Naive thymus-derived CD4-positive, alpha-beta T cell (primary cell): ENCODE results near the gene SKP2. TPM values are rescaled to one million over a fixed set of nuclear protein-coding genes. Genes with fewer than 3 reads are reported as not detected.
"Not testable (repeated sequence)": the region's sequence is repeated elsewhere in the genome, so short reads cannot be mapped to it uniquely, and the experiment has no call there.

Experiments
- ATAC-seq: fragments of 150-1000 bp; cut with Tn5 transposase; 2 replicates; pipeline ENCODE4 v1.10.0; 2021; ENCODE audit warnings: mild to moderate bottlenecking, moderate library complexity
- CTCF ChIA-PET: fragments of 350-600 bp; sonication (Branson Sonifier 250); formaldehyde crosslinking; loops from one replicate; lab custom pipeline; 2021; ENCODE audit warnings: antibody characterized with exemption; lab: Charles Lee
- POLR2A ChIA-PET: fragments of 350-600 bp; sonication (Branson Sonifier 250); formaldehyde crosslinking; loops from one replicate; lab custom pipeline; 2021; ENCODE audit warnings: antibody characterized with exemption, inconsistent platforms; lab: Charles Lee
- DNase-seq, 9 donors: peaks; one replicate each; pipeline versions ENCODE4 v3.0.0 to v3.0.0-alpha.2; 2020 to 2022; ENCODE audit warnings: mixed read lengths in 1 of 9
- H3K27ac ChIP-seq: one replicate; pipeline ENCODE4 v1.7.0; 2013; ENCODE audit warnings: mild to moderate bottlenecking, low read depth, low read length, moderate library complexity
- H3K27me3 ChIP-seq, 2 donors: one replicate each; pipeline ENCODE4 v1.7.0; 2013; ENCODE audit warnings: low read length in 2 of 2, mild to moderate bottlenecking in 2 of 2, moderate library complexity in 2 of 2; ENCODE audit not compliant: control insufficient read depth in 2 of 2, insufficient read depth in 2 of 2
- H3K36me3 ChIP-seq, 3 experiments: 1 replicate in 2 of 3; 2 replicates in 1 of 3; pipeline ENCODE4 v1.7.0; 2013; ENCODE audit warnings: low read length in 3 of 3, mild to moderate bottlenecking in 3 of 3, moderate library complexity in 1 of 3; ENCODE audit not compliant: insufficient read depth in 3 of 3, control insufficient read depth in 2 of 3
- H3K4me1 ChIP-seq, 2 donors: one replicate each; pipeline ENCODE4 v1.7.0; 2013; ENCODE audit warnings: low read length in 2 of 2, mild to moderate bottlenecking in 2 of 2, moderate library complexity in 1 of 2; ENCODE audit not compliant: control insufficient read depth in 2 of 2, insufficient read depth in 2 of 2
- H3K4me3 ChIP-seq: 2 replicates; pipeline ENCODE4 v1.7.0; 2013; ENCODE audit warnings: mild to moderate bottlenecking, low read length
- H3K9me3 ChIP-seq, 3 experiments: 1 replicate in 2 of 3; 2 replicates in 1 of 3; pipeline ENCODE4 v1.7.0; 2013; ENCODE audit warnings: low read length in 3 of 3; ENCODE audit not compliant: control insufficient read depth in 2 of 3
- H3K27ac Mint-ChIP-seq, 9 donors: one replicate each; pipeline ENCODE4 v1.8.0; 2020 to 2022; ENCODE audit warnings: mixed read lengths in 9 of 9, mild to moderate bottlenecking in 8 of 9, moderate library complexity in 5 of 9, inconsistent platforms in 2 of 9
- H3K27me3 Mint-ChIP-seq, 5 donors: one replicate each; pipeline ENCODE4 v1.8.0; 2021 to 2022; ENCODE audit warnings: mixed read lengths in 5 of 5, mild to moderate bottlenecking in 1 of 5
- H3K36me3 Mint-ChIP-seq, 5 donors: one replicate each; pipeline ENCODE4 v1.8.0; 2020 to 2022; ENCODE audit warnings: mixed read lengths in 5 of 5, mild to moderate bottlenecking in 3 of 5, inconsistent platforms in 1 of 5
- H3K4me1 Mint-ChIP-seq, 7 donors: one replicate each; pipeline ENCODE4 v1.8.0; 2020 to 2022; ENCODE audit warnings: mixed read lengths in 7 of 7, mild to moderate bottlenecking in 3 of 7, inconsistent platforms in 1 of 7
- H3K4me3 Mint-ChIP-seq, 10 donors: one replicate each; pipeline ENCODE4 v1.8.0; 2020 to 2022; ENCODE audit warnings: mild to moderate bottlenecking in 10 of 10, mixed read lengths in 10 of 10, moderate library complexity in 6 of 10, inconsistent platforms in 2 of 10
- H3K9me3 Mint-ChIP-seq, 11 donors: one replicate each; pipeline ENCODE4 v1.8.0; 2020 to 2022; ENCODE audit warnings: mixed read lengths in 11 of 11, mild to moderate bottlenecking in 4 of 11, inconsistent platforms in 1 of 11, moderate library complexity in 1 of 11
- intact Hi-C, 2 donors: fragments of 100-400 bp; cut with micrococcal nuclease; formaldehyde crosslinking; loops; one replicate each; pipeline ENCODE4 v1.15.1; 2023
- polyA plus RNA-seq, 2 donors: library from polyadenylated mRNA; unstranded; fragments of 300-500 nt; fragmentation: Illumina TruSeq; gene quantifications; one replicate each; pipeline ENCODE4 v1.2.3, GENCODE V29; 2021
- total RNA-seq, 6 experiments: library from RNA in 5 of 6; stranded (reverse) in 5 of 6; gene quantifications; 1 replicate in 5 of 6; 2 replicates in 1 of 6; pipeline ENCODE4 v1.2.3 and lab custom pipeline; 2021 to 2026

SKP2 gene
- total and polyA plus RNA-seq, 7 experiments from 2014 or later: 11.9 to 37.1 (median 23.3) TPM

DNA sequence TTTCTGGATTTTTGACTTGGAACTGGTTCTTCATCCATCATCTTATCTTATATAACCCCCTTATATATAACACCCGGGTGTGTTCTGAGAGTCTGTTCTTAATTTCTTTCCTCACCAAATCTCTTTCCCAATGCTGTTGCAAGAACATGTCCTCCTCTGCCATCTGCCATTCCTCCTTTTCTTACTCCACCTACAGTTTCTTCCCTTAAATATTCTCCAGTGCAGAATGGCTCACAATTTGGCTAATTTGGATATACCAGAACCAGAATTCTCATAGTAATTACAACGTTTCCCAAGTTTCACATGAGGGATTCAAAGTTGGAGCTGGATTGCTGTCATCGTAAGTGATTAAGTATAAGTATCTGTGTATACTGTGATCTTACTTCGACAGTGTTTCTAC, 28.0 kb downstream of the SKP2 start:
- H3K9me3 Mint-ChIP-seq: peaks cover 0 to 4% (median 0%) of the 10 kb centered on the region in 11 donors
- no peak overlapping the region for H3K4me3 Mint-ChIP-seq
- H3K9me3 ChIP-seq: no peaks in the 10 kb centered on the region
- H3K27ac ChIP-seq: no peak overlapping the region
- peaks cover 0 to 2% (median 0%) of the 10 kb centered on the region in 7 donors for H3K4me1 Mint-ChIP-seq
- ATAC-seq (no peak), DNase-seq (no peak)
- intact Hi-C loops: no loop called here
- no peaks in the 10 kb centered on the region for H3K27me3 ChIP-seq
- ChIA-PET POLR2A (no interaction called here), CTCF (interaction anchor here (0.6 kb wide), 1 partner anchor 192 kb away, joined by 3 read pairs; no protein-coding TSS in a partner anchor)
- peaks cover 9 to 69% (median 44%) of the 10 kb centered on the region in 5 donors for H3K36me3 Mint-ChIP-seq
- H3K27ac Mint-ChIP-seq: peak overlapping the region in 1 of 9 donors; percentile 28
- no peaks in the 10 kb centered on the region for H3K4me1 ChIP-seq
- H3K36me3 ChIP-seq: peaks cover 7 to 47% (median 19%) of the 10 kb centered on the region in 3 experiments
- no peak overlapping the region for H3K4me3 ChIP-seq
- H3K27me3 Mint-ChIP-seq: no peaks in the 10 kb centered on the region

- Histone ChIP-seq H3K4me1 (no peaks in the 10 kb centered on the region), H3K36me3 (peaks cover 7 to 44% (median 19%) of the 10 kb centered on the region in 3 experiments), H3K27me3 (no peaks in the 10 kb centered on the region), H3K27ac (no peak overlapping the region), H3K4me3 (no peak overlapping the region), H3K9me3 (no peaks in the 10 kb centered on the region)
- POLR2A ChIA-PET: no interaction called here
- Mint-ChIP-seq H3K27me3 (no peaks in the 10 kb centered on the region), H3K36me3 (peaks cover 7 to 69% (median 46%) of the 10 kb centered on the region in 5 donors), H3K9me3 (peaks cover 0 to 5% (median 0%) of the 10 kb centered on the region in 11 donors), H3K4me3 (no peak overlapping the region), H3K4me1 (no peaks in the 10 kb centered on the region), H3K27ac (peak overlapping the region in 3 of 9 donors; percentile 6 to 55 (median 44))
- CTCF ChIA-PET: no interaction called here
- no peak for ATAC-seq
- no peak for DNase-seq
- intact Hi-C loops: no loop called here
These were observed 28.8 kb downstream of the SKP2 start for GRCh38 chr5:36180556-36181350.

DNA sequence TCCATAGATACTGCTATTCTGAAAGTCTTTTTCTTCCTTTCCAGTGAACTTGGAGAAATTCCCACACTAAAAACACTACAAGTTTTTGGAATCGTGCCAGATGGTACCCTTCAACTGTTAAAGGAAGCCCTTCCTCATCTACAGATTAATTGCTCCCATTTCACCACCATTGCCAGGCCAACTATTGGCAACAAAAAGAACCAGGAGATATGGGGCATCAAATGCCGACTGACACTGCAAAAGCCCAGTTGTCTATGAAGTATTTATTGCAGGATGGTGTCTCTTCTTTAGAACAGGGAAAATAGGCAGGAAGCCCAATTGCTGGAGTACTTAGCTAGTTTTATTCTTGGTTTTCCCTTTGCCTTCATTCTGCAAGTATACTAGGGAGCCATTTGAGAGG, 29.9 kb downstream of the SKP2 start:
- no peaks in the 10 kb centered on the region for H3K9me3 ChIP-seq
- peaks cover 0 to 6% (median under 1%) of the 10 kb centered on the region in 11 donors for H3K9me3 Mint-ChIP-seq
- DNase-seq: no peak
- H3K4me3 ChIP-seq: no peak overlapping the region
- H3K27me3 Mint-ChIP-seq: no peaks in the 10 kb centered on the region
- peaks cover 7 to 44% (median 16%) of the 10 kb centered on the region in 3 experiments for H3K36me3 ChIP-seq
- ATAC-seq: no peak
- ChIA-PET CTCF (no interaction called here), POLR2A (no interaction called here)
- H3K27ac ChIP-seq: no peak overlapping the region
- intact Hi-C loops: no loop called here
- H3K4me1 Mint-ChIP-seq: no peaks in the 10 kb centered on the region
- peaks cover 7 to 75% (median 55%) of the 10 kb centered on the region in 5 donors for H3K36me3 Mint-ChIP-seq
- H3K4me3 Mint-ChIP-seq: no peak overlapping the region
- no peaks in the 10 kb centered on the region for H3K27me3 ChIP-seq
- H3K4me1 ChIP-seq: no peaks in the 10 kb centered on the region
- no peak overlapping the region for H3K27ac Mint-ChIP-seq

DNA sequence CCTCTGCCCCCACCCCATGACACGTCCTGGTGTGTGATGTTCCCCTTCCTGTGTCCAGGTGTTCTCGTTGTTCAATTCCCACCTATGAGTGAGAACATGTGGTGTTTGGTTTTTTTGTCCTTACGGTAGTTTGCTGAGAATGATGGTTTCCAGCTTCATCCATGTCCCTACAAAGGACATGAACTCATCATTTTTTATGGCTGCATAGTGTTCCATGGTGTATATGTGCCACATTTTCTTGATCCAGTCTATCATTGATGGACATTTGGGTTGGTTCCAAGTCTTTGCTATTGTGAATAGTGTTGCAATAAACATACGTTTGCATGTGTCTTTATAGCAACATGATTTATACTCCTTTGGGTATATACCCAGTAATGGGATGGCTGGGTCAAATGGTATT, 32.5 kb downstream of the SKP2 start:
- CTCF ChIA-PET, ATAC-seq, intact Hi-C loops: not testable (repeated sequence)

DNA sequence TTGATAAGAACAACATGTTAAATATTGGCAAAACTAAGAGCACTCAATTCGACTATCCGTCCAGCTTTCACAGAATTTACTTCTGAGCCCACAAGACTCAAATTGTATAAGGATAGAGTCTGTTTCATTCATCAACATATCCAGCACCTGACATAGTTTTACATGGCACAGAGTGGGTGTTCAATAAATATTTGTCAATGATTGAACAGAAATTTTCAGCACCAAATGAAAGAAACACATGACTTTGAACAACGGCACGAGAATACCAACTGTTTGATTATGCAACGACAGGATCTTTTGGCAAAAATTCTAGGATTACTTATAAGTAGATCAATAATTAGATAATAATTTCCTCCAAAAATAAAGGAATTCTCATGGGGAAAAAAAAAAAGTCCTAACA, 41.8 kb downstream of the SKP2 start:
- Histone ChIP-seq H3K36me3 (peaks cover 0 to 13% (median 7%) of the 10 kb centered on the region in 3 experiments), H3K9me3 (no peaks in the 10 kb centered on the region), H3K27ac (no peak overlapping the region), H3K4me3 (no peak overlapping the region), H3K4me1 (no peaks in the 10 kb centered on the region), H3K27me3 (no peaks in the 10 kb centered on the region)
- Mint-ChIP-seq H3K4me3 (no peak overlapping the region), H3K4me1 (peaks cover 0 to 2% (median 0%) of the 10 kb centered on the region in 7 donors), H3K27ac (no peak overlapping the region), H3K9me3 (peaks cover 0 to 27% (median 9%) of the 10 kb centered on the region in 11 donors), H3K36me3 (peaks cover 6 to 65% (median 44%) of the 10 kb centered on the region in 5 donors), H3K27me3 (no peaks in the 10 kb centered on the region)
- no peak for ATAC-seq
- POLR2A ChIA-PET: no interaction called here
- no peak for DNase-seq
- intact Hi-C loops: no loop called here
- CTCF ChIA-PET: no interaction called here

More for the DNA sequence above, 32.5 kb downstream of the SKP2 start:
- H3K27ac ChIP-seq, H3K4me1 Mint-ChIP-seq, H3K4me1 ChIP-seq, POLR2A ChIA-PET, H3K27ac Mint-ChIP-seq, H3K4me3 Mint-ChIP-seq, H3K27me3 Mint-ChIP-seq, H3K9me3 ChIP-seq, H3K4me3 ChIP-seq, H3K27me3 ChIP-seq, DNase-seq: not testable (repeated sequence)
- H3K36me3 ChIP-seq: peaks cover 0 to 22% (median 4%) of the 10 kb centered on the region in 3 experiments
- peaks cover 5 to 31% (median 13%) of the 10 kb centered on the region in 11 donors for H3K9me3 Mint-ChIP-seq
- peaks cover 18 to 83% (median 72%) of the 10 kb centered on the region in 5 donors for H3K36me3 Mint-ChIP-seq

- no peaks in the 10 kb centered on the region for H3K9me3 ChIP-seq
- POLR2A ChIA-PET: no interaction called here
- CTCF ChIA-PET: interaction anchor here (1.5 kb wide), 1 partner anchor 20 kb away, joined by 3 read pairs; no protein-coding TSS in a partner anchor
- H3K4me3 Mint-ChIP-seq: no peak overlapping the region
- H3K36me3 Mint-ChIP-seq: peaks cover 4 to 46% (median 21%) of the 10 kb centered on the region in 5 donors
- no peaks in the 10 kb centered on the region for H3K4me1 ChIP-seq
- intact Hi-C loops: no loop called here
- no peaks in the 10 kb centered on the region for H3K27me3 ChIP-seq
- H3K27me3 Mint-ChIP-seq: no peaks in the 10 kb centered on the region
- ATAC-seq (no peak), DNase-seq (no peak)
- no peaks in the 10 kb centered on the region for H3K9me3 Mint-ChIP-seq
- no peak overlapping the region for H3K27ac Mint-ChIP-seq
- H3K4me1 Mint-ChIP-seq: no peaks in the 10 kb centered on the region
- peaks cover 4 to 18% (median 7%) of the 10 kb centered on the region in 3 experiments for H3K36me3 ChIP-seq
- H3K27ac ChIP-seq: no peak overlapping the region
- H3K4me3 ChIP-seq: no peak overlapping the region
These were observed 46.4 kb downstream of the SKP2 start for GRCh38 chr5:36198281-36198680.
